Stimulated activated effector memory CD8-positive, alpha-beta T cell treated with anti-CD3 and anti-CD28 coated beads, Interleukin-12 subunit alpha, Interleukin-12 subunit beta, amount 100 ng/mL, for 72 hours (primary cell): Measurements from ENCODE around the gene XAGE1B.
"Not testable (repeated sequence)": the region's sequence is repeated elsewhere in the genome, so short reads cannot be mapped to it uniquely, and the experiment has no call there.

Experiments used
- ATAC-seq: fragments of 150-1000 bp; cut with Tn5 transposase; 2 replicates; pipeline ENCODE4 v1.10.0; 2021
- DNase-seq, 2 donors: peaks; one replicate each; pipeline ENCODE4 v3.0.0; 2021 to 2022; ENCODE audit warnings: low spot score in 2 of 2
- H3K27ac Mint-ChIP-seq: one replicate; pipeline ENCODE4 v1.8.0; 2022; ENCODE audit warnings: mild to moderate bottlenecking, mixed read lengths
- H3K36me3 Mint-ChIP-seq: one replicate; pipeline ENCODE4 v1.8.0; 2022; ENCODE audit warnings: mild to moderate bottlenecking, mixed read lengths
- H3K4me1 Mint-ChIP-seq: one replicate; pipeline ENCODE4 v1.8.0; 2022; ENCODE audit warnings: mixed read lengths
- H3K4me3 Mint-ChIP-seq: one replicate; pipeline ENCODE4 v1.8.0; 2022; ENCODE audit warnings: mild to moderate bottlenecking, mixed read lengths
- H3K9me3 Mint-ChIP-seq: one replicate; pipeline ENCODE4 v1.8.0; 2022; ENCODE audit warnings: mixed read lengths

The XAGE1B gene

DNA sequence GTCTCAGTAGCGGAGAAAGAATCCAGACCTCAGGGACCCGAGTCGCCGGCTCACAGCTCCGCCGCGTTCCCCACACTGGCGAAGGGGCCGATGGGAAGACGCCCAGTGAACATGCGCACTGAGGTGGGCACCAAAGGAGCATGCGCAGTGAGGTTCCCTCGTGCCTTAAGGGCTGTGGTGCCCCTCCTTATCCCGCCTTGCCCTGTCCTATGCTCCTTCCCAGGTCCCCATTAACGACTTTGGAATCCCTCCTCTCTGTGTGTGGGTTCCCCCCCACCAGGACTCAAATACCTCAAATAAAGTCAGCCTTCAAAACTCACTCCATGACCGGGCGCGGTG is at the start of gene XAGE1B:
XAGE1B (minus strand) TSS at position 77 of the 339 bp plus-strand sequence. CDS start 1,536 bp downstream, outside the sequence.
- H3K4me3 Mint-ChIP-seq, H3K4me1 Mint-ChIP-seq, H3K9me3 Mint-ChIP-seq, H3K36me3 Mint-ChIP-seq, DNase-seq, H3K27ac Mint-ChIP-seq, ATAC-seq: not testable (repeated sequence)

GRCh38 chrX:52563105-52563504 is 46.2 kb upstream of the XAGE1B start:
- Mint-ChIP-seq H3K27ac (no peak overlapping the region), H3K4me1 (no peaks in the 10 kb centered on the region), H3K9me3 (no peaks in the 10 kb centered on the region), H3K4me3 (no peak overlapping the region), H3K36me3 (no peaks in the 10 kb centered on the region)
- ATAC-seq (no peak), DNase-seq (no peak)

DNA sequence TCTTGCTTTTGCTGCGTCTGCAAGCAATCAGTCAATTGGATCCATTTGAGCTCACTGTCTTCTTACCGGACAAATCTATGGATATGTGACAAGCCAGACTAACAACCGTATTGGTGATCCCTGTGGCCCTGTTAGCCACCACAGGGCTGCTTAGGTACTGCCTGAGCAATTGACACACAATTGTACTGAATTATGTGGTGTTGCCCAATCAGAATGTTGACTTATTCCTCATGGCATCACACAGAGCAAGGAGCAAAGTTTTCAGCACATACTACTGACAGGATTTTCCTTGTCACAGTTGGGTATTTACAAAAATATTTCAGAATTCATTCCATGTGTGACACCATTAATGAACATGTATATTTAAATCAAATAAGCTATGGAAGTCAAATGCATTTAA is 41.3 kb upstream of the XAGE1B start:
- Mint-ChIP-seq H3K4me1 (no peaks in the 10 kb centered on the region), H3K36me3 (no peaks in the 10 kb centered on the region), H3K27ac (no peak overlapping the region), H3K9me3 (no peaks in the 10 kb centered on the region), H3K4me3 (no peak overlapping the region)
- no peak for ATAC-seq
- DNase-seq, result no peak

- peak; percentile 51 for ATAC-seq
- no peak for DNase-seq
- Mint-ChIP-seq H3K4me3 (no peak overlapping the region), H3K27ac (no peak overlapping the region), H3K9me3 (no peaks in the 10 kb centered on the region), H3K36me3 (no peaks in the 10 kb centered on the region), H3K4me1 (no peaks in the 10 kb centered on the region)
Observed at GRCh38 chrX:52556741-52557140, 39.9 kb upstream of the XAGE1B start.

GRCh38 chrX:52553995-52554642 is 37.3 kb upstream of the XAGE1B start:
- DNase-seq (no peak), ATAC-seq (no peak)
- no peaks in the 10 kb centered on the region for H3K4me1 Mint-ChIP-seq
- H3K9me3 Mint-ChIP-seq, result no peaks in the 10 kb centered on the region
- H3K36me3 Mint-ChIP-seq, result no peaks in the 10 kb centered on the region
- H3K27ac Mint-ChIP-seq, result no peak overlapping the region
- H3K4me3 Mint-ChIP-seq, result no peak overlapping the region

GRCh38 chrX:52548769-52549168 is 31.9 kb upstream of the XAGE1B start:
- H3K27ac Mint-ChIP-seq, H3K4me1 Mint-ChIP-seq, H3K9me3 Mint-ChIP-seq, DNase-seq, H3K4me3 Mint-ChIP-seq, H3K36me3 Mint-ChIP-seq, ATAC-seq: not testable (repeated sequence)

- Mint-ChIP-seq H3K36me3 (no peaks in the 10 kb centered on the region), H3K4me3 (no peak overlapping the region), H3K27ac (no peak overlapping the region), H3K4me1 (no peaks in the 10 kb centered on the region), H3K9me3 (no peaks in the 10 kb centered on the region)
- no peak for DNase-seq
- no peak for ATAC-seq
Observed at GRCh38 chrX:52544147-52544840, 27.4 kb upstream of the XAGE1B start.

DNA sequence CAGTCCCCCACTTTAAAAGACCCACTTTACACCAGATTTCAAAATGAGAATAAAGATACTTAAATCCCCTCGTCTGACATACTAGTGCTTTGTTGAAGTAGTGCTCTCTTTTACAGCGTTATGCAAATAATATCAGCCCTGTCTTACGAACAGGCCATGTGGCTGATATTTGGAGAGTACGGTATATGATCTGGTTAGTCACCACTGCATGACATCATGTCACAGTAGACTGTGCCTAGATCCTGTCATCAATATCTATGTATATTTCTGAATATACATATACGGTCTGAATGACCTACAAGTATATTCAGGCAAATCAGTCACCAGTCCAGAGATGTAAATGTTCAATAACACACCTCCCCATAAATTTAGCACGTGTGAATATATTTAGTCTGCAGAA is 25.4 kb upstream of the XAGE1B start:
- Mint-ChIP-seq H3K9me3 (no peaks in the 10 kb centered on the region), H3K4me1 (no peaks in the 10 kb centered on the region), H3K36me3 (no peaks in the 10 kb centered on the region), H3K4me3 (no peak overlapping the region), H3K27ac (no peak overlapping the region)
- ATAC-seq, result no peak
- no peak for DNase-seq

GRCh38 chrX:52541051-52541450 is 24.2 kb upstream of the XAGE1B start:
- H3K27ac Mint-ChIP-seq, H3K4me3 Mint-ChIP-seq, H3K36me3 Mint-ChIP-seq, DNase-seq, H3K9me3 Mint-ChIP-seq, ATAC-seq, H3K4me1 Mint-ChIP-seq: not testable (repeated sequence)

- not testable (repeated sequence) for H3K9me3 Mint-ChIP-seq, H3K27ac Mint-ChIP-seq, ATAC-seq
Observed at GRCh38 chrX:52516110-52516986, 515 bp downstream of the XAGE1B start.

DNA sequence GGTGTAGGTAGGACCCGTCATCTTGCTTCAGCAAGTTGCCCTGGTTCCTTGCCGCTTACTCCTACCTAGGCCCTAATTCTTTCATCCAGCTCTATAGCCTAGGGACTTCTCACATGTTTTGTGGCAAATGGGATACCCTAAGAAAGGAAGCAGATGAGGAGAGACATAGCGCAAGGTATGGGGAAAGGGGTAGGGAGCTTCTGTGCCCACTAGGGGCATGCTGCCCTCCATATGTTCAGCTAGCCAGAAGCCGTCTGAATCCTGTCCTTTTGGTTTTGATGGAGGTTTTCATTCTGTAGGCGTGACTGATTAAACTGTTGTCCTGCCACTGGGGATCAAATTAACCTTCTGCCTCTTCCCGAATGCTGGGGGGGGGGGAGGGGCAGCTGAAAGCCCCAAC is 5.7 kb downstream of the XAGE1B start:
- not testable (repeated sequence) for DNase-seq, H3K4me1 Mint-ChIP-seq, H3K4me3 Mint-ChIP-seq, H3K36me3 Mint-ChIP-seq, H3K9me3 Mint-ChIP-seq, H3K27ac Mint-ChIP-seq, ATAC-seq

More at GRCh38 chrX:52516110-52516986, 515 bp downstream of the XAGE1B start:
- not testable (repeated sequence) for H3K4me3 Mint-ChIP-seq, H3K4me1 Mint-ChIP-seq, H3K36me3 Mint-ChIP-seq, DNase-seq

DNA sequence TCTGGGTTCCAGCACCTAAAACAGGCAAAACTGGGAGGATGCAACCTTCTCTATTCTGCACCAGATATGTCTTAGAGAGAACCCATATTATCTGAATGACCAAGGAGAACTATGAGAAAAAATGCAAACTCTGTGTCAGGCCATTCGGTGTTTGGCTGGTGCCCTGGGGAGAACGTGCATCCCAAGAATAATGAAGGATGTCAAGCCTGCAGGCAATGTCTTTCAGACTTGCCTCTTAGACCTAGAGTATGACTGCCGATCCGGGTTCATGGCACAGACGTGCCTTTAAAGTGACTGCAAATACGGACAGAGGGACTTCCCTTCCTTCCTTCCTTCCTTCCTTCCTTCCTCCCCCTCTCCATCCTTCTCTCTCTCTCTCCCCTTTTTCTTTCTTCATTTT is 6.9 kb downstream of the XAGE1B start:
- no peak for DNase-seq
- no peak overlapping the region for H3K27ac Mint-ChIP-seq

DNA sequence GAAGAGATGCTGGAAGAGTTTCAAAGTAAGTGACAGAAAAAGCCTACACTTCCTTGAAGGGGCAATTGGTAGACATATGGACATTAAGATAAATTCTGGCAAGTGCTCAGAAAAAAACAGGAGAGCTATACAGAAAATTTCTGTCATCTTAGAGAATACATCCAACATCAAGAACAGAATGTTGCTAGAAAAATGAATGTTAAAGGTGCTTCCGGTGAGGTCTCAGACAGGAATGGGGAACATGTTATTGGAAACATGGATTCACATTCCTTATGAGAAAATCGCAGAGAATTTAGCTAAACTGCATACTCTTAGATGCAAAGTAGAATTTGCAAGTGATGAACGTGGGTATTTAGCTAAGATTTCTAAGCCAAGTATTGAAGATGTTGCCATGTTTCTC is 9.5 kb downstream of the XAGE1B start:
- DNase-seq (no peak), ATAC-seq (no peak)
- Mint-ChIP-seq H3K9me3 (no peaks in the 10 kb centered on the region), H3K27ac (no peak overlapping the region), H3K36me3 (no peaks in the 10 kb centered on the region), H3K4me1 (no peaks in the 10 kb centered on the region), H3K4me3 (no peak overlapping the region)

More for the DNA sequence above, 6.9 kb downstream of the XAGE1B start:
- H3K4me3 Mint-ChIP-seq, result no peak overlapping the region
- H3K4me1 Mint-ChIP-seq, result no peaks in the 10 kb centered on the region
- no peaks in the 10 kb centered on the region for H3K9me3 Mint-ChIP-seq
- no peaks in the 10 kb centered on the region for H3K36me3 Mint-ChIP-seq
- no peak for ATAC-seq

DNA sequence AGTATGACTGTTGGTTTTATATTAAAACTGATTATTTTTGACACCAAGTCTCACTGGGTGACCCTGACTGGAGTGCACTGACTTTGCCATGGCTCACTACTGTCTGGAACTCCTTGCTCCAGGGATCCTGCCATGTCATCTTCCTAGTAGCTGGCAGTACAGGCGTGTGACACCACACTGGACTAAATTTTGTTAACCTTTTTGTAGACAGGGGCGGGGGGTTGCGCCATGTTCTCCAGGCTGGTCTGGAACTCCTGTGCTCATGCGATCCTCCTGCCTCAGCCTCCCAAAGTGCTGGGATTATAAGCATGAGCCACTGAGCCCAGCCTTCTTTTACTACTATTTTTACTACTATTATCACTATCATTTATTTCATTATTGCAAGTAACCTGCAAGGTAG is 12.3 kb downstream of the XAGE1B start:
- Mint-ChIP-seq H3K27ac (no peak overlapping the region), H3K4me1 (no peaks in the 10 kb centered on the region), H3K4me3 (no peak overlapping the region), H3K36me3 (no peaks in the 10 kb centered on the region), H3K9me3 (no peaks in the 10 kb centered on the region)
- no peak for ATAC-seq
- DNase-seq, result no peak

- not testable (repeated sequence) for DNase-seq, H3K4me3 Mint-ChIP-seq, H3K9me3 Mint-ChIP-seq, H3K36me3 Mint-ChIP-seq, H3K27ac Mint-ChIP-seq, ATAC-seq, H3K4me1 Mint-ChIP-seq
Observed at GRCh38 chrX:52501362-52501761, 15.5 kb downstream of the XAGE1B start.

GRCh38 chrX:52496419-52496772 is 20.5 kb downstream of the XAGE1B start:
- H3K27ac Mint-ChIP-seq, H3K9me3 Mint-ChIP-seq, H3K4me1 Mint-ChIP-seq, DNase-seq, H3K36me3 Mint-ChIP-seq, ATAC-seq, H3K4me3 Mint-ChIP-seq: not testable (repeated sequence)
